NCI-H1048 (cell line): ENCODE data around the gene RBM18.

Experiments
- DNase-seq: peaks from one replicate; lab custom pipeline; 2025; lab: John Stamatoyannopoulos, UW

RBM18 gene

GRCh38 chr9:122264360-122265148 lies at the start of gene RBM18, which contains the start of gene MRRF:
TSS of gene RBM18 (minus strand) at chr9:122264840. CDS start at chr9:122261492, 3,348 bp downstream.
TSS of gene MRRF (plus strand) at chr9:122264882. CDS start at chr9:122270892, 6,010 bp downstream.
- peak; percentile 48 for DNase-seq

GRCh38 chr9:122314165-122314564 lies 49.5 kb upstream of the RBM18 start:
- no peak for DNase-seq

GRCh38 chr9:122309861-122310260 lies 45.2 kb upstream of the RBM18 start:
- DNase-seq = no peak

GRCh38 chr9:122307925-122308324 lies 43.3 kb upstream of the RBM18 start:
- no peak for DNase-seq

- DNase-seq = no peak
Measured at GRCh38 chr9:122307061-122307460, 42.4 kb upstream of the RBM18 start.

- DNase-seq = no peak
Measured at GRCh38 chr9:122302237-122303093, 37.8 kb upstream of the RBM18 start.

- no peak for DNase-seq
Measured at GRCh38 chr9:122297512-122297911, 32.9 kb upstream of the RBM18 start.

GRCh38 chr9:122294531-122294930 lies 29.9 kb upstream of the RBM18 start:
- no peak for DNase-seq

GRCh38 chr9:122291458-122291857 lies 26.8 kb upstream of the RBM18 start:
- DNase-seq = no peak

GRCh38 chr9:122287214-122287720 lies 22.6 kb upstream of the RBM18 start:
- DNase-seq = no peak

- no peak for DNase-seq
Measured at GRCh38 chr9:122286764-122287163, 22.1 kb upstream of the RBM18 start.

GRCh38 chr9:122281368-122281767 lies 16.7 kb upstream of the RBM18 start:
- no peak for DNase-seq

GRCh38 chr9:122277285-122277897 lies 12.8 kb upstream of the RBM18 start:
- DNase-seq = no peak

- DNase-seq = no peak
Measured at GRCh38 chr9:122276096-122276495, 11.5 kb upstream of the RBM18 start.

GRCh38 chr9:122274055-122274454 lies 9.4 kb upstream of the RBM18 start:
- DNase-seq = no peak

- no peak for DNase-seq
Measured at GRCh38 chr9:122268041-122268814, 3.6 kb upstream of the RBM18 start.

GRCh38 chr9:122265149-122265915 lies 692 bp upstream of the RBM18 start:
- no peak for DNase-seq

- no peak for DNase-seq
Measured at GRCh38 chr9:122263699-122264349, 816 bp downstream of the RBM18 start.

- DNase-seq = no peak
Measured at GRCh38 chr9:122262073-122262472, 2.6 kb downstream of the RBM18 start.

- no peak for DNase-seq
Measured at GRCh38 chr9:122261469-122261881, 3.2 kb downstream of the RBM18 start.
